Measurements from ENCODE around the gene LRRC2. TPM values are rescaled to one million over a fixed set of nuclear protein-coding genes. Genes with fewer than 3 reads are reported as not detected.
A peak's percentile ranks its signal among the peaks of the same experiment; 100 is the strongest.

The LRRC2 gene
- total RNA-seq, 1 experiment from 2014 or later = 0.61 TPM

GRCh38 chr3:46519952-46520351 is 46.1 kb downstream of the LRRC2 start:
- no peak overlapping the region for H3K4me3 ChIP-seq
- H3K36me3 ChIP-seq = no peaks in the 10 kb centered on the region
- H3K27ac ChIP-seq = no peak overlapping the region
- H3K27me3 ChIP-seq (replicated peaks) = no peaks in the 10 kb centered on the region
- H3K4me1 ChIP-seq (replicated peaks) = peaks cover 22% of the 10 kb centered on the region
- H3K9me3 ChIP-seq (replicated peaks) = no peaks in the 10 kb centered on the region
- DNase-seq (ENCODE audit: low read depth in 1 of 2, low spot score in 2 of 2) = no peak

- Histone ChIP-seq H3K4me1 (replicated peaks) (peaks cover 22% of the 10 kb centered on the region), H3K4me3 (no peak overlapping the region), H3K27ac (peak overlapping the region; percentile 84), H3K36me3 (no peaks in the 10 kb centered on the region), H3K9me3 (replicated peaks) (no peaks in the 10 kb centered on the region), H3K27me3 (replicated peaks) (no peaks in the 10 kb centered on the region)
- DNase-seq (ENCODE audit: low read depth in 1 of 2, low spot score in 2 of 2) = no peak
Measured at GRCh38 chr3:46517784-46518181, 48.3 kb downstream of the LRRC2 start.

GRCh38 chr3:46517016-46517783 is 48.9 kb downstream of the LRRC2 start:
- Histone ChIP-seq H3K27ac (peak overlapping the region; percentile 84), H3K4me1 (replicated peaks) (peaks cover 22% of the 10 kb centered on the region), H3K27me3 (replicated peaks) (no peaks in the 10 kb centered on the region), H3K9me3 (replicated peaks) (no peaks in the 10 kb centered on the region), H3K4me3 (no peak overlapping the region), H3K36me3 (no peaks in the 10 kb centered on the region)
- DNase-seq (ENCODE audit: low read depth in 1 of 2, low spot score in 2 of 2) = peak; percentile 79 to 86

GRCh38 chr3:46516521-46516920 is 49.6 kb downstream of the LRRC2 start:
- H3K27ac ChIP-seq = peak overlapping the region; percentile 84

GRCh38 chr3:46512191-46512749 is 53.8 kb downstream of the LRRC2 start:
- H3K27ac ChIP-seq = no peak overlapping the region
- no peaks in the 10 kb centered on the region for H3K27me3 ChIP-seq (replicated peaks)
- H3K36me3 ChIP-seq = no peaks in the 10 kb centered on the region
- peaks cover 15% of the 10 kb centered on the region for H3K4me1 ChIP-seq (replicated peaks)
- DNase-seq (ENCODE audit: low read depth in 1 of 2, low spot score in 2 of 2) = no peak
- H3K4me3 ChIP-seq = no peak overlapping the region
- H3K9me3 ChIP-seq (replicated peaks) = no peaks in the 10 kb centered on the region

More at GRCh38 chr3:46516521-46516920, 49.6 kb downstream of the LRRC2 start:
- Histone ChIP-seq H3K36me3 (no peaks in the 10 kb centered on the region), H3K9me3 (replicated peaks) (no peaks in the 10 kb centered on the region), H3K27me3 (replicated peaks) (no peaks in the 10 kb centered on the region), H3K4me3 (no peak overlapping the region), H3K4me1 (replicated peaks) (peaks cover 22% of the 10 kb centered on the region)
- no peak for DNase-seq (ENCODE audit: low read depth in 1 of 2, low spot score in 2 of 2)

GRCh38 chr3:46509661-46510187 is 56.4 kb downstream of the LRRC2 start:
- no peaks in the 10 kb centered on the region for H3K9me3 ChIP-seq (replicated peaks)
- H3K36me3 ChIP-seq = no peaks in the 10 kb centered on the region
- DNase-seq (ENCODE audit: low read depth in 1 of 2, low spot score in 2 of 2) = no peak
- no peak overlapping the region for H3K27ac ChIP-seq
- H3K4me1 ChIP-seq (replicated peaks) = 0 out of 2 replicates have a peak, but pooled peaks cover 2% of the 10 kb centered on the region
- H3K4me3 ChIP-seq = no peak overlapping the region
- no peaks in the 10 kb centered on the region for H3K27me3 ChIP-seq (replicated peaks)

- 0 out of 2 replicates have a peak, but pooled peaks cover 4% of the 10 kb centered on the region for H3K4me1 ChIP-seq (replicated peaks)
- DNase-seq (ENCODE audit: low read depth in 1 of 2, low spot score in 2 of 2) = no peak
- H3K27ac ChIP-seq = no peak overlapping the region
- H3K36me3 ChIP-seq = no peaks in the 10 kb centered on the region
- no peaks in the 10 kb centered on the region for H3K9me3 ChIP-seq (replicated peaks)
- H3K27me3 ChIP-seq (replicated peaks) = no peaks in the 10 kb centered on the region
- H3K4me3 ChIP-seq = no peak overlapping the region
Measured at GRCh38 chr3:46508850-46509591, 57.1 kb downstream of the LRRC2 start.

- Histone ChIP-seq H3K27ac (no peak overlapping the region), H3K4me3 (no peak overlapping the region), H3K36me3 (no peaks in the 10 kb centered on the region), H3K27me3 (replicated peaks) (no peaks in the 10 kb centered on the region), H3K9me3 (replicated peaks) (no peaks in the 10 kb centered on the region), H3K4me1 (replicated peaks) (peaks cover 9% of the 10 kb centered on the region)
- DNase-seq (ENCODE audit: low read depth in 1 of 2, low spot score in 2 of 2) = no peak
Measured at GRCh38 chr3:46506526-46506925, 59.6 kb downstream of the LRRC2 start.

- Histone ChIP-seq H3K4me3 (no peak overlapping the region), H3K27me3 (replicated peaks) (no peaks in the 10 kb centered on the region), H3K4me1 (replicated peaks) (peaks cover 15% of the 10 kb centered on the region), H3K9me3 (replicated peaks) (no peaks in the 10 kb centered on the region), H3K27ac (no peak overlapping the region), H3K36me3 (no peaks in the 10 kb centered on the region)
- no peak for DNase-seq (ENCODE audit: low read depth in 1 of 2, low spot score in 2 of 2)
Measured at GRCh38 chr3:46505953-46506352, 60.1 kb downstream of the LRRC2 start.

GRCh38 chr3:46504789-46505188 is 61.3 kb downstream of the LRRC2 start:
- no peak for DNase-seq (ENCODE audit: low read depth in 1 of 2, low spot score in 2 of 2)
- H3K27ac ChIP-seq = no peak overlapping the region
- no peaks in the 10 kb centered on the region for H3K36me3 ChIP-seq
- H3K27me3 ChIP-seq (replicated peaks) = no peaks in the 10 kb centered on the region
- peaks cover 24% of the 10 kb centered on the region for H3K4me1 ChIP-seq (replicated peaks)
- no peaks in the 10 kb centered on the region for H3K9me3 ChIP-seq (replicated peaks)
- no peak overlapping the region for H3K4me3 ChIP-seq

- no peak for DNase-seq (ENCODE audit: low read depth in 1 of 2, low spot score in 2 of 2)
Measured at GRCh38 chr3:46503200-46503874, 62.8 kb downstream of the LRRC2 start.

GRCh38 chr3:46501702-46502101 is 64.4 kb downstream of the LRRC2 start:
- Histone ChIP-seq H3K4me3 (no peak overlapping the region), H3K4me1 (replicated peaks) (peaks cover 31% of the 10 kb centered on the region), H3K27me3 (replicated peaks) (no peaks in the 10 kb centered on the region), H3K9me3 (replicated peaks) (no peaks in the 10 kb centered on the region), H3K27ac (no peak overlapping the region), H3K36me3 (no peaks in the 10 kb centered on the region)
- peak in 1 of 2 experiments; percentile 5 for DNase-seq (ENCODE audit: low read depth in 1 of 2, low spot score in 2 of 2)

More at GRCh38 chr3:46503200-46503874, 62.8 kb downstream of the LRRC2 start:
- peaks cover 24% of the 10 kb centered on the region for H3K4me1 ChIP-seq (replicated peaks)
- H3K4me3 ChIP-seq = no peak overlapping the region
- H3K27ac ChIP-seq = no peak overlapping the region
- no peaks in the 10 kb centered on the region for H3K9me3 ChIP-seq (replicated peaks)
- H3K36me3 ChIP-seq = no peaks in the 10 kb centered on the region
- H3K27me3 ChIP-seq (replicated peaks) = no peaks in the 10 kb centered on the region
